GM12878 (cell line): ENCODE data around the gene LTB4R2. TPM values are rescaled to one million over a fixed set of nuclear protein-coding genes. Genes with fewer than 3 reads are reported as not detected.
A peak's percentile ranks its signal among the peaks of the same experiment; 100 is the strongest.

Source experiments
- ATAC-seq: fragments of 200-7000 bp; cut with Tn5 transposase; 3 replicates; pipeline ENCODE4 v1.9.1; 2020; ENCODE audit warnings: mild to moderate bottlenecking, moderate library complexity
- BruUV-seq: library from RNA; stranded (reverse); fragments of 400-500 nt; replicated peaks from 2 replicates; lab custom pipeline; 2021; lab: Mats Ljungman, UMichigan
- CTCF ChIA-PET: fragments of 300-600 bp; sonication (Branson Sonifier 250); formaldehyde crosslinking; extraction: SDS; loops from one replicate; lab custom pipeline; 2021; ENCODE audit warnings: inconsistent platforms; lab: Yijun Ruan, JAX
- POLR2A ChIA-PET: fragments of 350-600 bp; formaldehyde crosslinking; extraction: SDS; loops from one replicate; lab custom pipeline; 2021; ENCODE audit warnings: inconsistent platforms; lab: Charles Lee
- RAD21 ChIA-PET: fragments of 300-600 bp; sonication (Branson Sonifier 250); formaldehyde crosslinking; loops from one replicate; lab custom pipeline; 2023; ENCODE audit warnings: antibody characterized with exemption; ENCODE audit not compliant: unreplicated experiment; lab: Charles Lee
- SMC1A ChIA-PET: fragments of 300-600 bp; sonication (Branson Sonifier 250); formaldehyde crosslinking; loops from one replicate; lab custom pipeline; 2023; ENCODE audit not compliant: unreplicated experiment, uncharacterized antibody; lab: Charles Lee
- DNase-seq: peaks from one replicate; pipeline ENCODE4 v3.0.0-alpha.2; 2011; ENCODE audit warnings: low read depth, low spot score
- FAIRE-seq: peaks from 3 replicates; lab custom pipeline; 2011; peaks lifted over from hg19 to GRCh38; lab: Jason Lieb, UNC
- H2AFZ ChIP-seq: 2 replicates; pipeline ENCODE4 v1.6.0; 2011; ENCODE audit warnings: low read depth, low read length, control low read depth; ENCODE audit not compliant: control insufficient read depth
- H3K27ac ChIP-seq: 2 replicates; pipeline ENCODE4 v1.5.1; 2011; ENCODE audit warnings: control low read depth; ENCODE audit not compliant: control insufficient read depth, insufficient read depth
- H3K27me3 ChIP-seq, 2 experiments: replicated peaks in 1 of 2; 2 replicates each; pipeline versions ENCODE4 v1.6.0 to v1.6.1; 2011; ENCODE audit warnings: low read length in 1 of 2; ENCODE audit not compliant: control insufficient read depth in 2 of 2, insufficient read depth in 2 of 2
- H3K36me3 ChIP-seq, 2 experiments: 2 replicates each; pipeline ENCODE4 v1.5.1; 2011; ENCODE audit warnings: low read length in 1 of 2; ENCODE audit not compliant: control insufficient read depth in 2 of 2, insufficient read depth in 2 of 2
- H3K4me1 ChIP-seq: 2 replicates; pipeline ENCODE4 v1.6.1; 2011; ENCODE audit warnings: mild to moderate bottlenecking, low read length, moderate library complexity, mixed read lengths; ENCODE audit not compliant: control insufficient read depth, insufficient read depth
- H3K4me2 ChIP-seq: 2 replicates; pipeline ENCODE4 v1.6.0; 2011; ENCODE audit warnings: control low read depth; ENCODE audit not compliant: control insufficient read depth, insufficient read depth
- H3K4me3 ChIP-seq: fragments of 200-600 bp; sonication (generic); 2 replicates; pipeline ENCODE4 v1.5.1; 2016
- H3K79me2 ChIP-seq: 2 replicates; pipeline ENCODE4 v1.6.0; 2011; ENCODE audit warnings: low read length; ENCODE audit not compliant: control insufficient read depth, insufficient read depth
- H3K9ac ChIP-seq: 2 replicates; pipeline ENCODE4 v1.8.0; 2011; ENCODE audit warnings: low read length, control low read depth, mixed read lengths; ENCODE audit not compliant: control insufficient read depth, insufficient read depth
- H3K9me3 ChIP-seq: replicated peaks from 3 replicates; pipeline ENCODE4 v1.5.1; 2011; ENCODE audit warnings: mild to moderate bottlenecking, low read length; ENCODE audit not compliant: control insufficient read depth, insufficient read depth
- H4K20me1 ChIP-seq: 2 replicates; pipeline ENCODE4 v1.6.0; 2011; ENCODE audit not compliant: control insufficient read depth, insufficient read depth
- CHD1 ChIP-seq: IDR thresholded peaks from 2 replicates; pipeline ENCODE4 v1.6.1; 2012; ENCODE audit warnings: low read depth, low read length, improper control_type of control experiment
- EGR1 ChIP-seq, 2 experiments: IDR thresholded peaks; 1 replicate in 1 of 2; 2 replicates in 1 of 2; pipeline ENCODE4 v1.6.1; 2011 to 2012; ENCODE audit warnings: low read depth in 2 of 2, low read length in 2 of 2, borderline replicate concordance in 1 of 2, mild to moderate bottlenecking in 1 of 2, moderate library complexity in 1 of 2
- HCFC1 ChIP-seq: fragments of 150-350 bp; IDR thresholded peaks from 2 replicates; pipeline ENCODE4 v1.6.1; 2014; ENCODE audit warnings: low read length
- HDAC6 ChIP-seq: fragments of 200-600 bp; sonication (generic); IDR thresholded peaks from one replicate; pipeline ENCODE4 v1.8.0; 2017; ENCODE audit warnings: antibody characterized with exemption; ENCODE audit not compliant: unreplicated experiment
- LARP7 ChIP-seq: fragments of 450-650 bp; IDR thresholded peaks from 2 replicates; pipeline ENCODE4 v1.6.1; 2017; ENCODE audit warnings: mild to moderate bottlenecking
- MLLT1 ChIP-seq: fragments of 450-650 bp; IDR thresholded peaks from 2 replicates; pipeline ENCODE4 v1.6.1; 2016; ENCODE audit warnings: mild to moderate bottlenecking
- MTA3 ChIP-seq: IDR thresholded peaks from 2 replicates; pipeline ENCODE4 v1.6.1; 2012; ENCODE audit warnings: low read length, inconsistent platforms, borderline replicate concordance
- MYC ChIP-seq: IDR thresholded peaks from 2 replicates; pipeline ENCODE4 v1.6.1; 2011; ENCODE audit warnings: mild to moderate bottlenecking, low read length, moderate library complexity, inconsistent platforms; ENCODE audit not compliant: insufficient read depth, insufficient replicate concordance, insufficient read length, severe bottlenecking
- NR2C2 ChIP-seq: IDR thresholded peaks from 2 replicates; pipeline ENCODE4 v1.6.1; 2011; ENCODE audit warnings: borderline replicate concordance, low read depth; ENCODE audit not compliant: control insufficient read depth, insufficient read length
- PRDM15 ChIP-seq: fragments of 450-650 bp; formaldehyde crosslinking; IDR thresholded peaks from 2 replicates; pipeline ENCODE4 v1.4.0; 2020; ENCODE audit warnings: mild to moderate bottlenecking, moderate library complexity
- RBBP5 ChIP-seq: fragments of 200-600 bp; sonication (generic); conservative IDR thresholded peaks from 2 replicates; pipeline ENCODE4 v1.6.1; 2016
- SIN3A ChIP-seq: IDR thresholded peaks from 2 replicates; pipeline ENCODE4 v1.6.1; 2012; ENCODE audit warnings: low read depth, low read length, improper control_type of control experiment
- SMARCA5 ChIP-seq: fragments of 450-650 bp; IDR thresholded peaks from 2 replicates; pipeline ENCODE4 v1.6.1; 2017; ENCODE audit warnings: mild to moderate bottlenecking
- SREBF2 ChIP-seq: IDR thresholded peaks from 2 replicates; pipeline ENCODE4 v1.6.1; 2012; ENCODE audit warnings: mild to moderate bottlenecking, low read length
- TAF1 ChIP-seq: IDR thresholded peaks from 2 replicates; pipeline ENCODE4 v1.6.1; 2011; ENCODE audit warnings: mild to moderate bottlenecking, low read depth, low read length, borderline replicate concordance
- YY1 ChIP-seq: IDR thresholded peaks from 2 replicates; pipeline ENCODE4 v1.6.1; 2011; ENCODE audit warnings: low read depth, mild to moderate bottlenecking, low read length
- WGBS: methylation state at CpG from one replicate; pipeline ENCODE4 v1.1.6; 2016; ENCODE audit warnings: low lambda C conversion rate; ENCODE audit not compliant: insufficient replicate concordance, insufficient coverage; ENCODE audit errors: missing lambda C conversion rate; 5-methylcytosine and 5-hydroxymethylcytosine counted together
- in situ Hi-C: fragments of 300-500 bp; cut with MboI; formaldehyde crosslinking; loops from 9 replicates; pipeline ENCODE4 v1.14.3; 2018; ENCODE audit warnings: mixed read lengths
- intact Hi-C: fragments of 100-400 bp; cut with micrococcal nuclease; formaldehyde crosslinking; loops from one replicate; pipeline ENCODE4 v1.14.2; 2022; ENCODE audit not compliant: unreplicated experiment
- polyA plus RNA-seq, 11 experiments: library from polyadenylated mRNA; depleted of rRNA in 4 of 11; unstranded in 6 of 11; stranded (reverse) in 5 of 11; fragments of >200 nt; fragmentation: Nextera tagmentation in 4 of 11; fragmentation: Illumina TruSeq in 1 of 11; extraction: Ambion mirVana in 4 of 11; extraction: Trizol in 1 of 11; gene quantifications; 1 replicate in 1 of 11; 2 replicates in 10 of 11; pipeline versions ENCODE4 v1.2.1 to v1.2.3, GENCODE V29; 2011 to 2016; ENCODE audit warnings: inconsistent platforms in 2 of 11, missing spikeins in 2 of 11, low read depth in 1 of 11
- total RNA-seq, 4 experiments: library from RNA; depleted of rRNA in 3 of 4; stranded (reverse); fragments of >200 nt in 3 of 4; fragmentation: Illumina TruSeq in 1 of 4; extraction: Trizol in 1 of 4; gene quantifications; 2 replicates each; pipeline versions ENCODE4 v1.2.1 to v1.2.3, GENCODE V29; 2013 to 2021

The LTB4R2 gene
- total and polyA plus RNA-seq, 10 of the 15 experiments (the other 5 are each of a cell fraction or from before 2014, with no cell fraction given): 0.06 to 16.0 (median 2.6) TPM

GRCh38 chr14:24313913-24314312 lies 4.0 kb downstream of the LTB4R2 start:
- in situ Hi-C loops: no loop called here
- Histone ChIP-seq H3K27ac (no peak overlapping the region), H3K4me3 (no peak overlapping the region), H3K36me3 (no peaks in the 10 kb centered on the region; a peak in 1 of 4 replicates), H3K9me3 (no peaks in the 10 kb centered on the region), H3K4me2 (0 out of 2 replicates have a peak overlapping the region, but pooled peaks have one; percentile 8), H2AFZ (no peak overlapping the region), H3K9ac (no peak overlapping the region), H4K20me1 (no peaks in the 10 kb centered on the region; the same call in 1 of the 2 replicates), H3K27me3 (no peaks in the 10 kb centered on the region)
- ChIA-PET POLR2A (interaction anchor here (0.7 to 1.3 kb wide), 3 partner anchors 9 to 18 kb away, joined by 3 to 4 read pairs (median 4); partner anchors contain the start of genes DHRS1 and NOP9), SMC1A (interaction anchor here (0.7 to 2.4 kb wide), 2 partner anchors 53 to 117 kb away, joined by 3 to 5 read pairs; no protein-coding TSS in a partner anchor), CTCF (interaction anchor here (1.3 to 7.9 kb wide), 3 partner anchors 17 to 117 kb away, joined by 3 to 58 read pairs (median 6); partner anchors contain the start of gene KHNYN), RAD21 (no interaction called here)
- WGBS: 89% methylated on average over 2 of the region's 2 CpGs
- DNase-seq (no peak), ATAC-seq (no peak), FAIRE-seq (no peak)
- TF ChIP-seq LARP7: no peak
- no peak for TF ChIP-seq RBBP5
- TF ChIP-seq PRDM15 (CRISPR knock-in tag): no peak
- no peak for TF ChIP-seq HDAC6
- no peak for TF ChIP-seq MYC
- TF ChIP-seq CHD1: no peak
- no peak for TF ChIP-seq TAF1
- no peak for TF ChIP-seq EGR1 (IDR thresholded peaks at IDR 0.05; ENCODE audit: borderline replicate concordance in 1 of 2, low read depth in 2 of 2, low read length in 2 of 2)
- no peak for TF ChIP-seq SIN3A
- no peak for TF ChIP-seq SMARCA5
- no peak for TF ChIP-seq SREBF2
- no peak for TF ChIP-seq YY1
- TF ChIP-seq MLLT1: no peak
- no peak for TF ChIP-seq NR2C2
- no peak for TF ChIP-seq HCFC1
- TF ChIP-seq MTA3: no peak
- TF ChIP-seq, all 136 proteins: peak for 0
- no TSS peak for BruUV-seq
- intact Hi-C loops: no loop called here
- Histone ChIP-seq H3K79me2 (no peaks in the 10 kb centered on the region), H3K4me1 (peaks cover 29% of the 10 kb centered on the region)
